HK-2 (cell line): ENCODE measurements around the gene OR2A5.
"Not testable (repeated sequence)": the region's sequence is repeated elsewhere in the genome, so short reads cannot be mapped to it uniquely, and the experiment has no call there.

Experiments used
- DNase-seq: peaks from one replicate; pipeline ENCODE4 v3.0.0-alpha.2; 2018; ENCODE audit not compliant: unreplicated experiment

The OR2A5 gene, protein sequence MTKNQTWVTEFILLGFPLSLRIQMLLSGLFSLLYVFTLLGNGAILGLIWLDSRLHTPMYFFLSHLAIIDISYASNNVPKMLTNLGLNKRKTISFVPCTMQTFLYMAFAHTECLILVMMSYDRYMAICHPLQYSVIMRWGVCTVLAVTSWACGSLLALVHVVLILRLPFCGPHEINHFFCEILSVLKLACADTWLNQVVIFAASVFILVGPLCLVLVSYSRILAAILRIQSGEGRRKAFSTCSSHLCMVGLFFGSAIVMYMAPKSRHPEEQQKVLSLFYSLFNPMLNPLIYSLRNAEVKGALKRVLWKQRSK

DNA sequence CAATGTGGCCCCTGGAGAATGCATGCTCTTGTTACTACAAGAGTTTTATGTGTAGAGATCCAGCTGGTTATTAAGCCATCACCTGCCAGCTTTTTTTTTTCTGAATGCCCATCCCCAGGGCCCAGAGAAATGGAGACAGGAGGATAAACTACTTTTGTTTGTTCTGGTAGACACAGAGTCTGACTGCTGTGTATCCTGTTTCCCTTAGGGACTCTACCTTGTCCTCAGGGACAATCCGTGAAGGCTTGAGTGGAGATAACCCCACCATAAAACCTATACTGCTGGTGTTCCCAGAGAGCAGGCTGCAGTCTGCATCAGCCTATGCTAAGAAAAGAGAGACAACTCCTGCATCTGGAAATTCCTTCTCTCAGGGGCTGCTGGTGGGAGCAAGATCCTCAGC is at the start of gene OR2A5:
TSS of gene OR2A5 (plus strand) at position 301 of the 400 bp plus-strand sequence. CDS start 1,454 bp downstream, outside the sequence.
- DNase-seq = no peak

DNA sequence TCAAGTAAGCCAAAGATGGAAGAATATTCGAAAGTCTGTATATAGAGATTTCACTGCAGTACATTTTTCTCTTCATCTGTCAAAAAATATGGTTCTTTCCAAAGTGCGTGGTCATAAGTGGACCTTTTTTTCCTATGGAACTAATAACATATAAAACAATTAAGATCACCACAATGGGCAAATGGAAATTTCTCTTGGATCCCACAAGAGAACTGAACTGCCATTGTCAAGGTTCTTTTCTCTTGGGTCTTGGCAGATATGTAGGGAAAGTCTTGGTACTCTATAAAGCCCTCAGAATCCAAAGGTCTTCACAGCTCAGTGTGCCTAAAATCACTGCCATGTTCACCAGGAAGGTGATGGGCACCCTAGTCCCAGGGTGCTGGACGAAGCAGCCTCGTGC is 48.7 kb upstream of the OR2A5 start, which contains the start of gene OR6B1:
TSS of gene OR6B1 (plus strand) at position 301 of the 400 bp plus-strand sequence. CDS start 3,677 bp downstream, outside the sequence.
- DNase-seq = no peak

DNA sequence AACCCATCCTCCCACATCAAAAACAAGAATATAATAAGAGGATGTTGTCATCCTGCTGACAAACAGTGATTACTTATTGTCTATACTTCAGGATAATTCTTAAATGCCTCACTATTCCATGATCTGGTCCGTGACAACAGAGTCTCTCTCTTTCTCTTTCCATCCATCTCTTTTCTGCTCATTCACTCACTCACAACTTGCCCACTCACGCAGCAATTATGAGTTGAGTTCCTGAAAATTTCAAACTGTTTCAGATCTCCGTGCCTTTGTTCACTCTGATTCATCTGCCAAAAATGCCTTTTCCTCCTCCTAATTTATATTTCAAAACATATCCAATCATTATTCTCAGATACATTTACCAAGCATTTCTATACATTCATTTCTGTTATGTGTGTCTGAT is 47.2 kb upstream of the OR2A5 start:
- no peak for DNase-seq

DNA sequence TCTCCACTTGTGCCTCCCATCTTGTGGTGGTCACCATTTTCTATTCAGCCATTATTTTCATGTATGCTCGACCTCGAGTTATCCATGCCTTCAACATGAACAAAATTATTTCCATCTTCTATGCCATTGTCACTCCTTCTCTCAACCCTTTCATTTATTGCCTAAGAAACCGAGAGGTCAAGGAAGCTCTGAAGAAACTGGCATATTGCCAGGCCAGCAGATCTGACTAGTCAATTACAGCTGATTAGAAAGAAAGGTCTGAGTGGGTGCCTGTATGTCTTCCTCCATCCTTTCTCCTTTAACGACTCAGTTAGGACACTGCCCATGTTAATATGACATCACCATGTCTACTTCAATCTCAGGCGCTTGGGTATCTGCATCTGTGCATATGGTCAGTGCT is 44.0 kb upstream of the OR2A5 start:
- no peak for DNase-seq

DNA sequence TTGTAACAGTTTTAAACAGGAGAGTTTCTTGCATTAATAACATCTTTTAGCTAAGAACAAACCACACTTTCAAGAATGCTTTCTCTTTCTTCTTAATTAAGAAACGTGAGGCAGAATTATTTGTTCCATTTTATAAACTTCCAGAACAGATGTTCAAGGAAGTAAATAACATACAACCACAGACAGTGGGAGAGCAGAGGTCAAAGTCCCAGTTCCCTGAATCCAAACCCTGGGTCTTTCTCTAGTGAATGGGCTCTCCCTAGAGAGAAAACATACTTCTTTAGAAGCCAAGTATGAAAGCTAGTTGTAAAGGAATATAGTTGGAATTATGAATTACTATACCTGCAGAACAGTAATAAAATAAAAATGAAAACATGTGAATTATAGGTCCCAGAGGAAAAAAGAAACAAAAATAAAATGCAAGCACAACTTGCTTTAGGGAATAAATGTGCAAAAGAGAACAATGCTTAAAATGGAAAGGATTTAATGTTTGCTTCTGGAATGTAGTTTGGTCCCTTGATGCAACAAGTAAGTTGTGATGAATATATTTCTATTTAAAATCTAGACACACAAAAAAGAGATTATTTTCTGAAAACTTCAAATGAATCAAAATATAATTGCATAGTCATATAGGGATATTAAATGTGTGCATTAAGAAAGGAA is 42.6 kb upstream of the OR2A5 start:
- no peak for DNase-seq

DNA sequence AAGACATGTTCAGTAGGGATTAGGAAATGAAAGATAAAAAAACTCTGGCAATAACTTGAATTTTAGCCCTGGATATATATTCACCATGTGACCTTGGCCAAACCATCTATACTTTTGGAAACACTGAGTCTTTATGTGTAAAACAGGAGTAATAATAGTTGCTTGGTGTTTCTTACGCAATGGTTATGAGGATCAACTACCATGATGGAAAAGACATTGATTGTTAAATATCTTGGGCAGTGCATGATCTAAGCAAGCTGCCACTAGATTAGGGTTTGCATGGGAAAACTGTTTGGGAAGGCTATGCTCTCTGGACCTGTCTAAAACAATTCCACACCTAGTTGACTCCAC is 42.1 kb upstream of the OR2A5 start:
- DNase-seq = no peak

DNA sequence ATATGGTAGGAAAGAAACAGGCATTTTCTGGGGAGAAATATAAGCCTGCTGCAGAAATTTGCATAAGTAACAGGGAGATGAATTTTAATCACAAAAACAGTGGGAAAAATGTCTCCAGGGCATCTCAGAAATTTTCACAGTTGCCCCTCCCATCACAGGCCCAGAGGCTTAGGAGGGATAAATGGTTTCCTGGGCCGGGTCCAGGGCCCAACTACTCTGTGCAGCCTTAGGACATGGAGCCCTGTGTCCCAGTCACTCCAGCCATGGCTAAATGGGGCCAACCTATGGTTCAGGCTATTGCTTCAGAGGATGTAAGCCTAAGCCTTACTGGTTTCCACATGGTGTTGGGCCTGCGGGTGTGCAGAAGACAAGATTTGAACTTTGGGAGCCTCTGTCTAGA is 39.4 kb upstream of the OR2A5 start:
- no peak for DNase-seq

DNA sequence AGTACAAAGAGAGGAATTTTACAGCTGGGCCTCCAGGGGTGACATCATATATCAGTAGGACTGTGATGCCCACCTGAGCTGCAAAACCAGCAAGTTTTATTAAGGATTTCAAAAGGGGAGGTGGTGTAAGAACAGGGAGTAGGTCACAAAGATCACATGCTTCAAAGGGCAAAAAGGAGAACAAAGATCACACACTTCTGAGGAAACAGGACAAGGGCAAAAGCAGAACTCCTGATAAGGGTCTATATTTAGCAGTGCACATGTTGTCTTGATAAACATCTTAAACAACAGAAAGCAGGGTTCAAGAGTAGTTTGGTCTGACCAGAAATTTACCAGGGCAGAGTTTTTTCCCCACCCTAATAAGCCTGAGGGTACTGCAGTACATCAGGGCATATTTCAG is 38.7 kb upstream of the OR2A5 start:
- DNase-seq = not testable (repeated sequence)

DNA sequence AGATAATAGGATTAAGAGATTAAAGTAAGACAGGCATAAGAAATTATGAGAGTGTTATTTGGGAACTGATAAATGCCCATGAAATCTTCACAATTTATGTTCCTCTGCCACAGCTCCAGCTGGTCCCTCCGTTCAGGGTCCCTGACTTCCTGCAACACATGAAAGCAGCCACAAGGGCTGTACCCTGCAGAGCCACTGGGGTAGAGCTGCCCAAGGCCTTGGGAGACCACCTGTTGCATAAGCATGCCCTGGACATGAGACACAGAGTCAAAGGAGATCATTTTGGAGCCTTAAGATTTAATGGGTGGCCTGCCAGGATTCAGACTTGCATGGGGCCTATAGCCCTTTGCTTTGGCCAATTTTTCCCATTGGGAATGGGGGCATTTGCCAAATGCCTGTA is 37.9 kb upstream of the OR2A5 start:
- not testable (repeated sequence) for DNase-seq

DNA sequence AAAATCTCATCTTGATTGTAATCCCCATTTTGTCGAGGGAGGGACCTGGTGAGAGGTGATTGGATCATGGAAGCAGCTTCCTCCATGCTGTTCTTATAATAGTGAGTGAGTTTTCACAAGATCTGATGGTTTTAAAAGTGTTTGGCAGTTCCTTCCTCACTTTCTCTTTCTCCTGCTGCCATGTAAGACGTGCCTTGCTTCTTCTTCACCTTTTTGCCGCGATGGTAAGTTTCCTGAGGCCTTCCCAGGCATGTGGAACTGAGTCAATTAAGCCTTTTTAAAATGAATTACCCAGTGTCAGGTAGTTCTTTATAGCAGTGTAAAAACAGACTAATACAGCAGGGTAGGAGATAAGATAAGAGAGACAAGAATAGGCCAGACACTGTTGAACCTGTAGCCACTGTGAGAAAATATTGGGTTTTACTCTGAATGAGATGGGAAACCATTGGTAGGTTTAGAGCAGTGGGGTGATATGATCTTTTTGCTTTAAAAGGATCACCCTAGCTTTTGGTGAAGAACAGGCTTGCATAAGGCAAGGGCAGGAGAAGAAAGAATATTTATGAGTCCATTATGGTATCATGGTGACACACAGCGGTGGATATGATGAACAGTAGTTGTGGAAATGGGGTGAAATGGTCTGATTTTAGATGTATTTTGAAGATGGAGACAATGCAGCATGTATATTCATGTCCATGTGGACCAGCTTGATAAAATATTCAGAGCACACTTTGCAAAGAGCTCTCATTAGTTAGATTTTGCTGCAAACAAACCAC is 37.1 kb upstream of the OR2A5 start:
- DNase-seq = no peak

DNA sequence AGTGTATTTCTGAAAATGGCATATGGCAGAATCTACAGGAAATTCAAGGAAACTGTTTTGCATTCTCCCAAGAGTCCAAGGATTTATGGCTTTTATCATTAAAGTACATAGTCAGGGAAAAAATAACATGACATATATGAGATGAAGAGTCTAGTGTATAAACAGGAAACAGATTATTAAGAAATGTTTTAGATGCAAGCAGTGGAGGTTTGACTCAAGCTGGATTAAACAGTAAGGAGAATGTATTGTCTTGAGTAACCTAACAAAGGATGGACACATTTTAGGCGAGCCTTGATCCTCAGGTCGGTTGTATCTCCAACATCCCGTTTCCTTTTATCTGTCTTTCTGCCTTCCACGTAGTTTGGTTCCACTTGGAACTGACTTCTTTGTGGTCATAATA is 30.7 kb upstream of the OR2A5 start:
- DNase-seq = no peak

DNA sequence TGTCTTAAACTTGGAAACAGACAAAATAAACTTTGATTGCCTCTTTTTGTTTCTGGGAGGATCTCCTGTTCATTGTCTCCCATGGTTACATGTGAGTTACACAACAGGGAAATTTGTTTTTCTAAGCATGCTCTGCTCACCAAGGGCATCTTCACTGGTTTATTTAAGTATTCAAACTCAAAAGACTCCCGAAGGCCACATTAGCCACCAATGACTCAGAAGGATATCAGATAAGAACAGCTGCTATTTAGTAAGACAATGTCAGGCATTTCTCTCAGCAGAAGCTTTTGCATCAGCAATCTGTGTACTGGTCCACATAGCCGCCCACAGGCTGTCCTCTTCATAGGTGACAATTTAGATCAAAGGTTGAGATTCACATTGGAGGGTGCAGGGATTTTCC is 29.3 kb upstream of the OR2A5 start:
- no peak for DNase-seq

DNA sequence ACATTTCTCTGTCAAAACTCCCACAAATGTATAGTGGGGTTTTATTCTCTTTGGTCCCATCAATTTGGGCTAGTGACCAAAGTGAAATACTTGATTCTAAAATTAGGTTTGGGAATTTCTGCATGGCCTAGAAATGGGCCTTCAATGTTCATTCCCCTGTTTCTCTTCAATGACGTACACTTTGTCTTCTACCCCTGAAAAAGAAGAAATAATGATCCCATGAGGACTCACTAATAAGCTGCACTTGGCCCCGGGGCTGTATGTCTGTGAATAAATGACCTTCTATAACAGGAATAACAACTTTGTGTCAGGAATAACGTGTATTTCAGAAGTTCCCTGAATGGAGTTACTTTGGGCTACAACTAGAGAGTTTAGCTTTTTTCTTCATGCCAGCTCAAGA is 28.4 kb upstream of the OR2A5 start:
- no peak for DNase-seq

DNA sequence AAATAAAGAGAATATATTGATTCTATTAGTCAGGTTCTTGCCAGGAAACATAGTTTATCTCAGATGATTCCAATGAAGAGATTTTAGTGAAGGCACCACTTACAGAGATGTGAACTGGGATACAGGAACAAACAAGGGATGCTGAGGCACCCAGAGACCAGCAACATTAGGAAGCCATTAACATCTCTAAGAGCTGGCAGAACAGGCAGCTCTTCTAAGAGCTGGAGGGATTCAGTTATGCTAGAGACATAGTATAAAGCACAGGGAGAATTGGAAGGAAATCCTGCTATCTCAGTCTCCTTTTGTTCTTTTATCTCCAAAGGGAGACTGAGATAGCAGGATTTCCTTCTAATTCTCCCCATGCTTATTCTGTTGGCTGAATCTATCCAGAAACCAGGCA is 26.6 kb upstream of the OR2A5 start:
- DNase-seq = no peak

DNA sequence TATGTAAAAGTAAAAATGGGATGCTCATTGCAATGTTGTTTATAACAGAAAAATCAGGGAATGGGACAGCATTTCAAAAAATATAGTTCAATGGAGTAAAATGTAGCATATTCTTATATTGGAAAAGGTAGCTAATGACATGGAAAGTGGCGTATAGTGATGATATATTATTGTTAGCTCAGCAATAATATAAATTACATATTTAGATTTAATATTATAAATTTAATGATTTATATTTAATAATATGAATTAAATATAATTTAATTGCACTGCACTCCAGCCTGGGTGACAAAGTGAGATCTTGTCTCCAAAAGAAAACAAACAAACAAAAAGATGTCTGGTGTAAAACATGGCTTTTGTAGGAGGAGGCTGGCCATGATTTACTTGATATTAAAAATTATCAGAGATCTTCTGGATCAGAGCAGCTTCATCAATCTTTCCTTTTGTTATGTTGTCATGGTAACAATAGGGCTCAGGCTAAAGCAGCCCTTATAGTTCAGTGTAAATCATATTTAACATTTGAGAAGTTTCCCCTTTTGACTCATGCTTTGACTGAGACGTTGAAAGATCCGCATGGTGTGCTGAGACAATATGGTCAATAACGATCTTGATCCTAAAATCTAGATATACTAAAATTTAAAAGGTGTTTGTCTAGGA is 25.4 kb upstream of the OR2A5 start:
- no peak for DNase-seq

DNA sequence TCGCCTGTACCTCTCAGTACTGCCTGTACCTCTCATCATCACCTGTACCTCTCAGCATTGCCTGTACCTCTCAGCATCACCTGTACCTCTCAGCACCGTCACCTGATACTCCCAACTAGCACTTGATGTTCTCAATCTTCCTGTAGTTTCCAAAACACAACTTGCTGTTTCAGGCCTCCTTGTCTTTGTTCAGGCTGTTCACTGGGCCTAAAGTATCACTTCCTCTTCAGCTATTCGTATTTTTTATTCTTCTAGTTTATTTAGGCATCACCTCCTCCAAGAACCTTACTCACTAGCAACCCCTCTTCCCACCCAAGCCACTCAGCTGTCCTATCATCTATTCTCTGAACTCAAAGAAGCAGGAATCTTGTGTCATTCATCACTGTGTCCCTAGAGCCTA is 24.5 kb upstream of the OR2A5 start:
- no peak for DNase-seq

DNA sequence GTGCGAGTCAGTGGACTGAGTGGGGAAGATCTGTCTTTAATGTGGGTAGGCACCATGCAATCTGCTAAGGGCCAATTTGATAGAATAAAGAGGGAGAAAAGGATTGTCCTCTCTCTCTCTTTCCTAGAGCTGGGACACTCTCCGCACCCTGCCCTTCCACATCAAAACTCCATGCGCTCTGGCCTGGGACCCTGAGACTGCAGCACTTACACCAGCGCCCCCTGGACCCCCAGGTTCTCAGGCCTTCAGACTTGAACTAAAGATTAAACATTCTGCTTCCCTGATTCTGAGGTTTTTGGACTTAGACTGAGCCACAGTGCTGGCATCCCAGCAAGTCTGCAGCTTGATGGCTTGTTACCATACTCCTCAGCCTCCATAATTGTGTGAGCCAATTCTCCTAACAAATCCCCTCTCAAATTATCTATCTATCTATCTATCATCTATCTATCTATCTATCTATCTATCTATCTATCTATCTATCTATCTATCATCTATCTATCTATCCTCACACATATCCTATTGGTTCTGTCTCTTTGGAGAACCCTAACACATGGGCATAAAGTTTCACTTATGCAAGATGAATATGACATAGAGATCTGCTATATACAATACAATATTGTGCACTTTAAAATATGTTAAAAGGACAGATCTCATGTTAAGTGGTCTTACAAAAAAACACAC is 22.4 kb upstream of the OR2A5 start:
- no peak for DNase-seq

DNA sequence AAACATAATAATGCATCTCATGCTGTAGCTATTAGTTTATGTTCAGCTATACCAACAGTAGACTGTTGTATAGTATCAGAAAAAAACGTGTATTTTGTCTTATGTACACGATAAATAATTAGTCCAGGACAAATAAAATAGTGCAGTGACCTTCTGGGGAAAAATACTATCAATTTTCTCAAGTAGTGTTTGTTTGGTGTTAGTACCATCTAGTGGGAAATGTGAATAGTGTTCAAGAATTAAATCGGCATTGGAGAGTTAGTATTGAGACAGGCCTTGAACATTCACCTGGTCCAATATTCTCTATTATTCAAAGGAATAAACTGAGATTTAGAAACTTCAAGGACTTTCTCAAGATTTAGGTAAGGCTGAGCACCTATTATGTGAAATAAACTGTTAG is 21.7 kb upstream of the OR2A5 start:
- DNase-seq = no peak

DNA sequence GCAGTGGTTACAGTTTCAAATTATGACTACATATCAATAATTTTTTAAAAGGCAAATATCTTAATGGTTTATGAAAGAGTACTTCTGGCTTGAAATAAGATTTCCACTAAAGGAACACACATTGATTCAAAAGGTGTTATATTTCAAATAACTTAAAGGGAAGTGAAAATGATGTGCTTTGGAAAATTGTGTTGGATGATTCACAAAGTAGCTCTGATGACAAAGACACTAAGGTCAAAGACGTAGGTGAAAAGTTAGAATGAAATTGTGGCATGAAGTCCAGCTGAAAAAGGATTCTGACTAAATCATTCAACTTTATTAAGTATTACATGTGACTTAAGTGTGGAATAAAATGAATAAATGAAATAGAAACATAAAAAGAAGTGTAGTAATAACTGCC is 20.8 kb upstream of the OR2A5 start:
- DNase-seq = no peak

DNA sequence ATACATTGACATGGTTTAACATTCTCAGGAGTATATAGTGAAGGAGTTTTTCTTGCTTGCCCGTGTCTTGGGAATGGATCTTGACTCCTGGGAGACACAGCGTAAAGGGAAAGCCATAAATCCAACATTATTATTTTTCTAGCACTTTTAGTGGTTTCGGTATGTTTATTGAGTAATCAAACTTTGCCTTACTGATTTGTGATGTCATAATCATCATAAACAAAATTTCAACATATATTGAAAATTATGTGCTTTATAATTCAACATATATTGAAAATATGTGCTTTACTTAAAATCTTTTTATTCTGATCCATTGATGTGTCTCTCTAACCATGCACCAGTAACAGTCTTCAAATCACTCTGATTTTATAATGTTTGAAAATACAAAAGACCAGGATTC is 20.2 kb upstream of the OR2A5 start:
- no peak for DNase-seq

DNA sequence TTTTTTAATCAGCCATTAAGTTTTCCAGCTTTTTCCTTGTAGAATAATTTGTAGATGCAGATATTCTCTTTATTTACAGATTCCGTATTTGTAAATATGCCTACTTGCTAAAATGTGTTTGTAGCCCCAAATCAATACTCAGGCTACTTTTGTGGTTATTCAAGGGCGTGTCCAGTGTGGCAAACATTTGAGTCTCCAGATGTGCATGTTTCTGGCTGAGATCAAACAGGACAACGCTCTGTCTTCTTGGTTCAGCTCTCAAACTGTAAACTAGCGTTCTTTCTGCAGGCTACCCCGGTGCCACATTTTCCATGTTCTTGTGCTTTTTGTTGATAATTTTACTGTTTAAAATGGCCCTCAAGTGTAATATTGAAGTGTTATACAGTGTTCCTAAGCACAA is 16.2 kb upstream of the OR2A5 start:
- DNase-seq = no peak
